GM21447 (cell line): ENCODE results near the gene NSUN2.
"Not testable (repeated sequence)": the region's sequence is repeated elsewhere in the genome, so short reads cannot be mapped to it uniquely, and the experiment has no call there.

Experiments used
- ATAC-seq: cut with Tn5 transposase; IDR thresholded peaks from one replicate; pipeline ENCODE4 v1.9.1; 2021; ENCODE audit not compliant: unreplicated experiment

NSUN2 gene

GRCh38 chr5:6584727-6585126 is 48.1 kb downstream of the NSUN2 start:
- no peak for ATAC-seq

DNA sequence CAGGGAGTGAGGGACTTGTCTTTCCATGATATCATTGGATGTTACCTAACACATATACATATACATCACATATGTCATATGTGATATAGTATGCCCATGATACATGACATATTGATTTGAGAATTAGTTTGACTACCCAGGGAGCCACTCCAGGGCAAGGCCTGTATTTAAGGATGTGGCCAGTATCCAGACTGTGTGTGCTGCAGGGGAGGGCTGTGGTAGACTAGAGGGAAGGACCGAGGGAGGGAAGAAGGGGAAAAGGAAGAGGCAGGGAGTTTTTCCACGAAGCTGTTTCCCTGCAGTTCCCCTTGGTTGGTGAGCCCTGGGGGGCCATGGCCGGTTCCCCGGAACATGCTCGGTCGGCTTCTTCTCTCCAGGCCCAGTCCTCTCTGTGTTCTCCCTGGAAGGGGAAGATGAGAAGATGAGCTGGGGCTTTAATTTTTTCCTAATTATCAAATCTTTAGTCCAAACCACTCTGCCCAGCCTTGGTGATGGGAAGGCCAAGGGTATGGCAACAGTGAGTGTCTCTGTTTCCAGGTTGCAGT is 48.7 kb downstream of the NSUN2 start:
- no peak for ATAC-seq

DNA sequence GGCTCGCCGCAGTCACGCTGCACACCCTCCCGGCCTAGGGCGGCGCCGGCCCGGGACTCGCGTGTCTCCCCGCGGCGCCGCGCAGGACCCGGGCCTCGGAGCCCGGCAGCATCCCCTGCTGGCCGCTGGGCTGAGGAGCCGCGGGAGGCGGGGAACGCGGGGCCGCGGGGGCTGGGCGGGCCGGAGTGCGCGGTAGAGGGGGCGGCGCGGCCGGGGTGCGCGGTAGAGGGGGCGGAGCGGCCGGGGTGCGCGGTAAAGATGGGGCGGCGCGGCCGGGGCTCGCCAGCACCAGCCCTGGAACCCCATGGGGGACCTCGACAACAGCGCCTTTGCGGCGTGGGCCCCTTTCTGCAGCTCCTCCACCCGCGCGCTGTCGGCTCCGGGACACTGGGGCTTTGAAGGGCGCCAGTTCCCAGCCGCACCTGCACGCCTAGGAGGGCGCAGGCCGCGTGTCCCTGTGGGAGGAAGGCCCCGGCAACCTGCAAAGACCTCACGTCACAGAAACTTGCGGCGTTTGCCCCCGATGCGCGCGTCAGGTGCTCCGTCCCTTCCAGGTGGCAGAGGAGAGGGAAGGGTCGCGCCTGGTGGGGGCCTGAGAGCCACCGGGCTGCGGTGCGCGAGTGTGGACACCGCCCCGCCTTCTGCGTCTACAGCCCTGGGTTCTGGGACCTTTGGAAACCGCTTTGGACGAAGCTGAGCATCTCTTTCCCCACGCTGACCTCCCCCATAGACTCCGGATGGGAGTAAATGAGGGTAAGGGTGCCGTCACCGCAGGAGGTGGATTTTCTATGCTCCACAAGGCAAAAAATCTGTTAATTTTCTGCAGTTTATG is 49.6 kb downstream of the NSUN2 start:
- no peak for ATAC-seq

GRCh38 chr5:6582507-6583048 is 50.3 kb downstream of the NSUN2 start:
- ATAC-seq = no peak

DNA sequence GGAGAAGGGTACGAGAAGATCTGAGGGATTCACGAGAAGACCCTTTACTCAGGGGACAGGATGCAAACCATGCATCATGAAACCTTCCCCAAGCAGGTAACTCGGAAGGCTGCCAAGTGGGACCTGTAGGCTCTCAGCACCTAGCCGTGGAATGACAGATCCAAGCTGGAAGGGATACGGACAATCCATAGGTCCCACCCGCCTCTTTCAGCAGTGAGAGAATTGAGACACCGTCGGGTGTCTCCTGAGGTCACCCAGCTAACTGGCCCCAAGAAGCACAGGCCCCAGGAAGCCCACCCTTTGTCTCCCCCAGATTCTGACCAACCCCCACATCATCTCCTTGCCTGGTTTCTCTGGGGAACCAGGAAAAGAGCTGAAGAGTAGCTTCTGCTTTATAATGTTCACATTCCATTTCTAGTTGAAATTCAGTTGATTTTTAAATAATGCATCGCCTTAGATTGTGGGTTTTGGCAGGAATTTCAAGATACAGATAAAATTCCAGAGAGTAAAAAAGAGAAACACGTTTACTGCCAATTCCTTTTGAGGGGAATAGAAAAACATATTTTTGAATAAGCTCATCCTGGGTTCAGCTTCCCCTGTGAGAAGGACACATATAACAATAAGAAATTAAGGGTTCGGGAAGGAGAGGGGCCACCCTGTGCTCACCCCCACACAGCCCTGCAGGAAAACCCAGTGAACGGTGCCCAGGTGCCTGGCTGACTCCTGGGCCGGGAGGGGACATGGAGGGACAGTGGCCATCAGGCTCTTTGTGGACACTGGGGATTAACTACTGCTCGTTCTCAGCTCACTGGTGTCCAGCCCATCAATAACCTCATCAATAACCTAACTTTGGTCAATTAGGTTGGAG is 51.1 kb downstream of the NSUN2 start:
- no peak for ATAC-seq

DNA sequence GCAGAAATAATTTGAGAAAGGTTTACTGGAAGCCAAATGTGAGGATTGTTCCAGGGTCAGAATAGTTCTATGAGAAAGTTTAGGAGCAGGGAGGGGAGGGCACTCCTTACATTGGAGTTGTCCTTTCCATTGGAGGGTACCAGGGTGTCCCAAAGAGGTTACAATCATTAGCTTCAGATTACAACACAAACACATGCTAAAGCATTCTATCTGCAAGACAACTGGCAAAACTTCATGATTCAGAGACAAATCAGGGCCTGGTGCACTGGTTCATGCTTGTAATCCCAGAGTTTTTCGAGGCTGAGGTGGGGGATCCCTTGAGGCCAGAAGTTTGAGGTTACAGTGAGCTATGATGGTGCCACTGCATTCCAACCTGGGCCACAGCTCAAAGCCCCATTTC is 51.8 kb downstream of the NSUN2 start:
- ATAC-seq = no peak

DNA sequence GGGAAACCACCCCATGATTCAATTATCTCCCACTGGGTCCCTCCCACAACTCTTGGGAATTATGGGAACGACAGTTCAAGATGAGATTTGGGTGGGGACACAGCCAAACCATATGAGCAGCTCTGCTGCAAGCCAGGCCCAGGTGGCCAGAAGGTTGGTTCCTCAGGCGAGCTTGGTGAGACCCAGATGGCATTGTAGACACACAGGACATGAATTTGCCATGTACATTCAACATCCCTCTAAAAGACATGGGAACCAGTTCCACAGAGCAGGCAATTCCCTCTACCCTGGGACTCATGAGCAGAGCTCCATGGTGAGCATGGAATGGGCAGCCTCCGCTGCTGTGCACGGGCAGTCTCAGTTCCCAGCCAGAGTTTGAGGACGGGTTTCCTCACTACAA is 53.3 kb downstream of the NSUN2 start:
- no peak for ATAC-seq

DNA sequence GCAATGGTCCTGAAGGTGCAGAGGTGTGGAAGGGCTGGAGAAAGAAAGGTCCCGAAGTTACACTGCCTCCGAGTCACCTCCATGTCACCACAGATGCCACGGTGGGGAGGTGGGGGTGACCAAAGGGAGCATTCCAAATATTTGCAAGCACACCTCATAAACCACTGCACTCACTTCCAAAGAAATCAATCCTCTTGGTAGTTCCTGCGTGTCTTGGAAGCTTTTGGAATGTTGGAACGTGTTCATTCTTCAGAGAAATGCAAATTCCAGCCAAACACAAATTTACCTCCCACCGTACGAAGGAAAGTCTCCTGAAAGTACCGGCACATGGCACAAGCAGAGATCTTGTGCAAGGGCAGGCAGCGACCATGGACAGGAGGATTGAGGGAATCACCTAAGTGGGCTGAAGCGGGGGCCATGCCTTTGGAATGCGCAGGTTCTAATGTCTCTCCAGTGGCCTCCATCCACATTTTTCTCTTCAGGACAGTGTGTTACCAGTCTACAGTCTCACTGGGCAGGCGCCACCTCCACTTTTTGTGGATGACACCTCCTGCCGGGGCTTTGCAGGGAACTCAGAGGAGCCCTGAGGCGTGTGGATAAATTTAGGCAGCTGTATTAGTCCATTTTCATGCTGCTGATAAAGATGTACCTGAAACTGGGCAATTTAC is 54.0 kb downstream of the NSUN2 start:
- ATAC-seq = no peak

- ATAC-seq = no peak
Observed at GRCh38 chr5:6576861-6577501, 55.9 kb downstream of the NSUN2 start.

GRCh38 chr5:6574537-6575245 is 58.2 kb downstream of the NSUN2 start:
- no peak for ATAC-seq

- no peak for ATAC-seq
Observed at GRCh38 chr5:6574111-6574510, 58.7 kb downstream of the NSUN2 start.

- ATAC-seq = no peak
Observed at GRCh38 chr5:6573651-6574101, 59.2 kb downstream of the NSUN2 start.

- ATAC-seq = no peak
Observed at GRCh38 chr5:6572825-6573380, 59.9 kb downstream of the NSUN2 start.

DNA sequence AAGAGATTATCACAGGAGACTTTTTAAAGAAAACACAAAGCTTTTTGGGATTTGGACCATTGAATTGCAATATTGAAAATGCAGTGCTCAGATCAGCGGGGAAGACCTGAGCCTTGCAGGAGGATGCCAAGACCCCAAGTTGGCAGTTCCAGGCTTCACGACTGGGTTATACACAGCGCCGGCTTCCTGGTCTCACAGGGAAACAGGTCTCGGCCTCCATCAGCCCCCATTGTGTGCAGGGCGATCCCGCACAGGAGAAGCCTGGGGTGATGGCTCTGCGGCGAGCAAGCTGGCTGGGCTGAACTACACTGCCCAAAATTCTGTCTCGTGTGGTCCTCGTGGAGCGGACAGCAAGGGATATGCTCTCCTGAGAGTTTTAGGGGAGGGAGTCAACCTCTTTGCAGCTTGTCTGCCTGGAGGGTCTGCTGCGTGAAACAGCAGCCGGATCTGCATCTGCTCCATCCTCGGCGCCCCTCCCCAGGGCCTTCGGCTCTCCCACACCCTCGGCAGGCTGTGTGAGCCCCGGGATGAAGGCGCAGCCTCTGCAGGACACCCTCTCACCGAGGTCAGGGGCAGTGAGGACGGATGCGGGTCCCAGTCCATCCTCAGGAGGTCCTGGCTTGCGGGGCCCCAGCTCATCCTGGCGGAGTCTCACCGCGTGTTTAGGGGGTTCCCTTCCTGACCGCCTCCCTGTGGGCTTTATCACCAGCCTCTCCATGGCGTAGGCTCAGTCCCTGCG is 60.6 kb downstream of the NSUN2 start:
- no peak for ATAC-seq

DNA sequence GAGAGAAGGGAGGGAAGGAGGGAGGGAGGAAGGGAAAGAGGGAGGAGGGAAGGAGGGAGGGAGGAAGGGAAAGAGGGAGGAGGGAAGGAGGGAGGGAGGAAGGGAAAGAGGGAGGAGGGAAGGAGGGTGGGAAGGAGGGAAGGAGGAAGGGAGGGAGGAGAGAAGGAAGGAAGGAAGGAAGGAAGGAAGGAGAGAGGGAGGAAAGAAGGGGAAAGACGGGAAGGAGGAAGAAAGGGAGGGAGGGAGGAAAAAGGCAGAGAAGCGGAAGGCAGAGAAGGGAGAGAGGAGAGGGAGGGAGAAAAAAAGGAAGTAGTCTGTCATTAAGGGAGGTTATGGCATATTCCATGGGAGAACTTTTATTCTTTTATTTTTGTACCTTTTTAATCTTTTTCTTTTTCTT is 61.2 kb downstream of the NSUN2 start:
- ATAC-seq = not testable (repeated sequence)

DNA sequence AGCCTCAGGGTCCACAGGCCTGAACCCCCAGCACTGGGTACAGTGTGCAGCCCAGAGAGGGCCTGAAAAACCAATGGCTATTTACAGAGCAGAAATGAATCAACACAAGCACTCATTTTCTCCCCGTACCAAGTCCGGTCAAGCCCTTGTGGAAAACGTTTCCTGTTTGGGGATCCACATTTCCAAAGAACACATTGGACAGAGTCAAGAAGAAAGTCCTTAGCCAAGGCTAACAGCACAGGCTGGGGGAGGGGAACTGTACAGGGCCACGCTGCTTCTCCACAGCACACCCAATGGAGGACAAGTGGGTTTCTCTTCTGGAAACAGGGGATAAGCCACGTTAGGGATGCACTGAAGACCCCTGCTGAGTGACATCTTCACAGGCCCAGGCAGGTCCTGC is 62.3 kb downstream of the NSUN2 start:
- no peak for ATAC-seq

- ATAC-seq = no peak
Observed at GRCh38 chr5:6568889-6569288, 64.0 kb downstream of the NSUN2 start.

GRCh38 chr5:6568383-6568782 is 64.5 kb downstream of the NSUN2 start:
- no peak for ATAC-seq

GRCh38 chr5:6567835-6568234 is 65.0 kb downstream of the NSUN2 start:
- ATAC-seq = no peak
